Measurements from ENCODE around the gene NAALADL2. TPM values are rescaled to one million over a fixed set of nuclear protein-coding genes. Genes with fewer than 3 reads are reported as not detected.

The NAALADL2 gene
- polyA plus RNA-seq, 3 donors = not detected

DNA sequence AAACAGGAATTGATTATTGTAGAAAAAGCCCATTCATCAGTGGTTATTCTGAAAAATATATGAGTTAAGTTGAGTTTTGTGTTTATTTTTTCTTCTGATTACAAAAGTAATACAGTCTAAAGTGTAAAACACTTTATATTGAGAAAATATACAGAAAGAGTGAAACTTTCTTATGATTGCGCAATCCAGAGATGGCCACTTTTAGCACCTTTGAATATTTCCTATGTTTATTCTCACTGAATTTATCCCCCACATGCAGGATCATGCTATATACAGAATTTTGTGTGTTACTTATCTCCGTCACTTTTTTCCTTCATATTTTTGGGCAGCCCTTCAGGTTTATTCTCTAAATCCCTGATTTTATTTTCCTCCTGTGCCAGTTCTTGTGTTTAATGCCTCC is 285.2 kb downstream of the NAALADL2 start:
- Histone ChIP-seq H3K4me1 (ENCODE audit: control insufficient read depth in 1 of 2, insufficient read depth in 2 of 2, low read length in 2 of 2) (no peaks in the 10 kb centered on the region), H3K4me2 (replicated peaks; ENCODE audit: extremely low read depth, low read length, poor library complexity, severe bottlenecking) (no peak overlapping the region), H3K79me2 (ENCODE audit: insufficient read depth, low read length) (no peaks in the 10 kb centered on the region), H2AFZ (ENCODE audit: insufficient read depth, low read depth, low read length, poor library complexity, severe bottlenecking) (no peak overlapping the region), H3K9me3 (replicated peaks in 1 of 2; ENCODE audit: control insufficient read depth in 1 of 2, insufficient read depth in 1 of 2, low read length in 2 of 2) (no peaks in the 10 kb centered on the region), H3K36me3 (replicated peaks in 1 of 2; ENCODE audit: control insufficient read depth in 1 of 2, insufficient read depth in 2 of 2, low read length in 2 of 2) (no peaks in the 10 kb centered on the region), H3K9ac (ENCODE audit: insufficient read depth, low read length, poor library complexity, severe bottlenecking) (no peak overlapping the region), H4K20me1 (ENCODE audit: insufficient read depth, low read length) (no peaks in the 10 kb centered on the region), H3K27me3 (ENCODE audit: control insufficient read depth in 2 of 2, insufficient read depth in 2 of 2, low read length in 2 of 2) (no peaks in the 10 kb centered on the region), H3K27ac (ENCODE audit: low read depth in 1 of 2, low read length in 2 of 2) (no peak overlapping the region), H3K4me3 (replicated peaks in 1 of 3; ENCODE audit: low read depth in 2 of 3, low read length in 3 of 3) (no peak overlapping the region)
- no CpG with 5 or more reads among the region's 2 CpGs for WGBS (ENCODE audit: insufficient coverage)
- peaks cover 0 to 8% (median 0%) of the 10 kb centered on the region in 7 donors for H3K9me3 Mint-ChIP-seq
- H3K4me3 Mint-ChIP-seq = no peak overlapping the region
- TF ChIP-seq, protein P1, sequence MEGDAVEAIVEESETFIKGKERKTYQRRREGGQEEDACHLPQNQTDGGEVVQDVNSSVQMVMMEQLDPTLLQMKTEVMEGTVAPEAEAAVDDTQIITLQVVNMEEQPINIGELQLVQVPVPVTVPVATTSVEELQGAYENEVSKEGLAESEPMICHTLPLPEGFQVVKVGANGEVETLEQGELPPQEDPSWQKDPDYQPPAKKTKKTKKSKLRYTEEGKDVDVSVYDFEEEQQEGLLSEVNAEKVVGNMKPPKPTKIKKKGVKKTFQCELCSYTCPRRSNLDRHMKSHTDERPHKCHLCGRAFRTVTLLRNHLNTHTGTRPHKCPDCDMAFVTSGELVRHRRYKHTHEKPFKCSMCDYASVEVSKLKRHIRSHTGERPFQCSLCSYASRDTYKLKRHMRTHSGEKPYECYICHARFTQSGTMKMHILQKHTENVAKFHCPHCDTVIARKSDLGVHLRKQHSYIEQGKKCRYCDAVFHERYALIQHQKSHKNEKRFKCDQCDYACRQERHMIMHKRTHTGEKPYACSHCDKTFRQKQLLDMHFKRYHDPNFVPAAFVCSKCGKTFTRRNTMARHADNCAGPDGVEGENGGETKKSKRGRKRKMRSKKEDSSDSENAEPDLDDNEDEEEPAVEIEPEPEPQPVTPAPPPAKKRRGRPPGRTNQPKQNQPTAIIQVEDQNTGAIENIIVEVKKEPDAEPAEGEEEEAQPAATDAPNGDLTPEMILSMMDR (IDR thresholded peaks at IDR 0.05) = no peak
- intact Hi-C loops (cut with micrococcal nuclease) = no loop called here
- no peaks in the 10 kb centered on the region for H3K27me3 Mint-ChIP-seq (ENCODE audit: low read depth in 3 of 3)
- H3K4me1 Mint-ChIP-seq = no peaks in the 10 kb centered on the region
- DNase-seq = no peak
- no peaks in the 10 kb centered on the region for H3K36me3 Mint-ChIP-seq
- no peak overlapping the region for H3K27ac Mint-ChIP-seq

DNA sequence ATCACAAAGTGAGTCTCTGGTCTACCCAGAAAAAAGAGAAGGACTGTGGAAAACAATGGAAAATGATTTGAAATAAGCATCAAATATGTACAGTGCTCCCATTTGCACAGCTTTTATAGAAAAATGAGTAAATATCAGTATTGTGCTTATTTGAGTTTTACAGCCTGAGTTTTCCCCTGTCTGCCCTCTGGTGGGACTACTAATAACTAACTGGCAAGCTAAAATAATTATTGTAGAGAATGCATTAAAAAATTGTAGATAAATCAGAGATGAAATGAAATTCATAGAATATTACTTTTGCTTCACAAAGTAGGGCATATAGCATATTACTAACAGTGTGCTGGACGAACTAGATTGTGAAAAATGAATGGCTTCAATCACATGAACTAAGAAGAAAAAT is 287.1 kb downstream of the NAALADL2 start:
- no peaks in the 10 kb centered on the region for H3K4me1 ChIP-seq (ENCODE audit: control insufficient read depth in 1 of 2, insufficient read depth in 2 of 2, low read length in 2 of 2)
- no peak for DNase-seq
- Mint-ChIP-seq H3K4me3 (no peak overlapping the region), H3K4me1 (no peaks in the 10 kb centered on the region), H3K36me3 (no peaks in the 10 kb centered on the region), H3K9me3 (peaks cover 0 to 8% (median 0%) of the 10 kb centered on the region in 7 donors), H3K27me3 (ENCODE audit: low read depth in 3 of 3) (no peaks in the 10 kb centered on the region), H3K27ac (no peak overlapping the region)
- no peak overlapping the region for H3K4me3 ChIP-seq (replicated peaks in 1 of 3; ENCODE audit: low read depth in 2 of 3, low read length in 3 of 3)
- H3K79me2 ChIP-seq (ENCODE audit: insufficient read depth, low read length) = no peaks in the 10 kb centered on the region
- no peak overlapping the region for H3K9ac ChIP-seq (ENCODE audit: insufficient read depth, low read length, poor library complexity, severe bottlenecking)
- no peaks in the 10 kb centered on the region for H3K9me3 ChIP-seq (replicated peaks in 1 of 2; ENCODE audit: control insufficient read depth in 1 of 2, insufficient read depth in 1 of 2, low read length in 2 of 2)
- WGBS (ENCODE audit: insufficient coverage) = no CpG with 5 or more reads among the region's 1 CpG
- no peaks in the 10 kb centered on the region for H3K36me3 ChIP-seq (replicated peaks in 1 of 2; ENCODE audit: control insufficient read depth in 1 of 2, insufficient read depth in 2 of 2, low read length in 2 of 2)
- H3K27ac ChIP-seq (ENCODE audit: low read depth in 1 of 2, low read length in 2 of 2) = no peak overlapping the region
- intact Hi-C loops (cut with micrococcal nuclease) = no loop called here
- no peaks in the 10 kb centered on the region for H3K27me3 ChIP-seq (ENCODE audit: control insufficient read depth in 2 of 2, insufficient read depth in 2 of 2, low read length in 2 of 2)
- TF ChIP-seq, protein P1 (IDR thresholded peaks at IDR 0.05) = no peak
- H2AFZ ChIP-seq (ENCODE audit: insufficient read depth, low read depth, low read length, poor library complexity, severe bottlenecking) = no peak overlapping the region
- H4K20me1 ChIP-seq (ENCODE audit: insufficient read depth, low read length) = no peaks in the 10 kb centered on the region
- H3K4me2 ChIP-seq (replicated peaks; ENCODE audit: extremely low read depth, low read length, poor library complexity, severe bottlenecking) = no peak overlapping the region

Data from CD14-positive monocyte (primary cell).